VCaP (cell line): Measurements from ENCODE around the gene PRKCQ.

Experiments used
- H3K27ac ChIP-seq: fragments of 450-650 bp; 2 replicates; pipeline ENCODE4 v1.5.1; 2017
- TF ChIP-seq, protein P1 (sequence below): fragments of 450-650 bp; conservative IDR thresholded peaks from 2 replicates; pipeline ENCODE4 v1.5.1; 2017; ENCODE audit warnings: mild to moderate bottlenecking, moderate library complexity

The PRKCQ gene

GRCh38 chr10:6501931-6502330 lies 78.1 kb downstream of the PRKCQ start:
- TF ChIP-seq, protein P1, sequence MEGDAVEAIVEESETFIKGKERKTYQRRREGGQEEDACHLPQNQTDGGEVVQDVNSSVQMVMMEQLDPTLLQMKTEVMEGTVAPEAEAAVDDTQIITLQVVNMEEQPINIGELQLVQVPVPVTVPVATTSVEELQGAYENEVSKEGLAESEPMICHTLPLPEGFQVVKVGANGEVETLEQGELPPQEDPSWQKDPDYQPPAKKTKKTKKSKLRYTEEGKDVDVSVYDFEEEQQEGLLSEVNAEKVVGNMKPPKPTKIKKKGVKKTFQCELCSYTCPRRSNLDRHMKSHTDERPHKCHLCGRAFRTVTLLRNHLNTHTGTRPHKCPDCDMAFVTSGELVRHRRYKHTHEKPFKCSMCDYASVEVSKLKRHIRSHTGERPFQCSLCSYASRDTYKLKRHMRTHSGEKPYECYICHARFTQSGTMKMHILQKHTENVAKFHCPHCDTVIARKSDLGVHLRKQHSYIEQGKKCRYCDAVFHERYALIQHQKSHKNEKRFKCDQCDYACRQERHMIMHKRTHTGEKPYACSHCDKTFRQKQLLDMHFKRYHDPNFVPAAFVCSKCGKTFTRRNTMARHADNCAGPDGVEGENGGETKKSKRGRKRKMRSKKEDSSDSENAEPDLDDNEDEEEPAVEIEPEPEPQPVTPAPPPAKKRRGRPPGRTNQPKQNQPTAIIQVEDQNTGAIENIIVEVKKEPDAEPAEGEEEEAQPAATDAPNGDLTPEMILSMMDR, result no peak
- no peak overlapping the region for H3K27ac ChIP-seq

DNA sequence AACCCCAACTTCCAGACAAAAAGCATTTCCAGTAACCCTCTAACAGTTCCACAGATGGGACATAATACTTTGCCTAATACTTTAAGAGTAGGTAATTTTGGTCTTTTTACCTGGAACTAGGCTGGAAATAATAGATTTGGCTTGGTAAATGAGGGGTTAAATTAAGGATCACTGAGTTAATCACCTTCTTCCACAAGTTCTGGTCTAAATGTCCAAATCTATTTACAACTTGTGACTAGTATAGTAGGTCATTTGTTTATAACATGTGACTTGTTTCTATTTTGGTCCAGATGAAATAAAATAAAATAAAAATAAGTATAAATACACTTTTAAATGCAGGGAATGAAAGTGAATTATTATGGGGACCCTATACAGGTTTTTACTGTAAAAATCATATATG lies 80.1 kb downstream of the PRKCQ start:
- TF ChIP-seq, protein P1, result no peak
- H3K27ac ChIP-seq, result no peak overlapping the region

GRCh38 chr10:6498771-6499170 lies 81.3 kb downstream of the PRKCQ start:
- TF ChIP-seq, protein P1, result no peak
- no peak overlapping the region for H3K27ac ChIP-seq

- TF ChIP-seq, protein P1, result no peak
- no peak overlapping the region for H3K27ac ChIP-seq
Observed at GRCh38 chr10:6497620-6498019, 82.5 kb downstream of the PRKCQ start.

- H3K27ac ChIP-seq, result no peak overlapping the region
- TF ChIP-seq, protein P1, result no peak
Observed at GRCh38 chr10:6494936-6495592, 85.0 kb downstream of the PRKCQ start.

DNA sequence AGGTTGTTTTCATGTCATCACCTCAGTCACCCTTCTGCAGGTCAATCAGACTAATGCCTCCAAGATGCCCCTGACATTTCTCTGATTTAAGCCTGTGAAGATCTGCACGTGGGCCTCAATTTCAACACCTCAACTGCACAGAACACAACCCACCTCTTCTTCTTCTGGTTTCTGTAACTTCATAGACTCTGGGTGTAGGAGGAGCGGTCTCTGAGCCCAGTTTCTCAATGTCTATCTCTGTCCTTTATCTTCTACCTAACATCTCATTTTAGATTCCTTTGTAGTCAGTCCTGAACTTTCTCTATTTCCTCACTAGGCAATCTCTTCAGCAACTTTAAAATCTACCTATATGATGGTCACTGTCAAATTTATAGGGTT lies 85.6 kb downstream of the PRKCQ start:
- no peak overlapping the region for H3K27ac ChIP-seq
- TF ChIP-seq, protein P1, result no peak

GRCh38 chr10:6493521-6494441 lies 86.3 kb downstream of the PRKCQ start:
- TF ChIP-seq, protein P1, result no peak
- no peak overlapping the region for H3K27ac ChIP-seq
